ENCODE results near the gene CD44.

The CD44 gene

DNA sequence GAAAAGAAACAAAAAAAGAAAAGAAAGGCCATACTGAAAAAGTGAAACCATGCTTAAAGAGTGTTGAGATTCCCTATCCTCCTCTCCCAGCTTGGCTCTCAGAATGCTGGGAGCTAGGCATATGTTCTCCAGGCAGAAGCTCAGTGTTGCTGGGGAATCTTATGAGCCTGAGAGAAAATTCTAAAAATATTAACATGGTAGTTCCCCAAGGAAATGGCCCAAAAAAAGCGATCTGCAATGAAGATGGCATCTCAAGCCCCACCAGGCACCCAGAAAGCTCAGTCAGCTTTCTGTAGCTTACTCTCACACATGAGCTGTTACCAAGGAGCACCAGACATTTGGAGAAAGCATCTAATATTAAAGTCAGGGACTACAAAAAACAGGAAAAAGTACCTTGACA is 94.5 kb downstream of the CD44 start:
- Histone ChIP-seq H4K20me1 (ENCODE audit: insufficient read depth, low read length) (no peaks in the 10 kb centered on the region), H3K9me3 (ENCODE audit: insufficient read depth, low read length, severe bottlenecking) (no peaks in the 10 kb centered on the region), H3K27ac (ENCODE audit: low read length) (no peak overlapping the region), H3K4me1 (ENCODE audit: insufficient read depth, low read length) (peaks cover 30% of the 10 kb centered on the region), H3K4me3 (ENCODE audit: low read depth in 1 of 2, low read length in 2 of 2) (no peak overlapping the region), H3K79me2 (ENCODE audit: insufficient read depth, low read length) (no peaks in the 10 kb centered on the region), H3K36me3 (ENCODE audit: insufficient read depth, low read length) (peaks cover 26% of the 10 kb centered on the region), H3K9ac (ENCODE audit: low read depth, low read length) (no peak overlapping the region), H3K27me3 (ENCODE audit: insufficient read depth, low read length, poor library complexity) (no peaks in the 10 kb centered on the region), H2AFZ (ENCODE audit: low read depth, low read length) (no peak overlapping the region), H3K4me2 (ENCODE audit: insufficient read depth, low read length) (no peak overlapping the region)
- no peak for DNase-seq
- no peak for TF ChIP-seq EZH2 (IDR thresholded peaks at IDR 0.05; ENCODE audit: borderline replicate concordance, low read depth, low read length, severe bottlenecking)
- TF ChIP-seq, protein P1, sequence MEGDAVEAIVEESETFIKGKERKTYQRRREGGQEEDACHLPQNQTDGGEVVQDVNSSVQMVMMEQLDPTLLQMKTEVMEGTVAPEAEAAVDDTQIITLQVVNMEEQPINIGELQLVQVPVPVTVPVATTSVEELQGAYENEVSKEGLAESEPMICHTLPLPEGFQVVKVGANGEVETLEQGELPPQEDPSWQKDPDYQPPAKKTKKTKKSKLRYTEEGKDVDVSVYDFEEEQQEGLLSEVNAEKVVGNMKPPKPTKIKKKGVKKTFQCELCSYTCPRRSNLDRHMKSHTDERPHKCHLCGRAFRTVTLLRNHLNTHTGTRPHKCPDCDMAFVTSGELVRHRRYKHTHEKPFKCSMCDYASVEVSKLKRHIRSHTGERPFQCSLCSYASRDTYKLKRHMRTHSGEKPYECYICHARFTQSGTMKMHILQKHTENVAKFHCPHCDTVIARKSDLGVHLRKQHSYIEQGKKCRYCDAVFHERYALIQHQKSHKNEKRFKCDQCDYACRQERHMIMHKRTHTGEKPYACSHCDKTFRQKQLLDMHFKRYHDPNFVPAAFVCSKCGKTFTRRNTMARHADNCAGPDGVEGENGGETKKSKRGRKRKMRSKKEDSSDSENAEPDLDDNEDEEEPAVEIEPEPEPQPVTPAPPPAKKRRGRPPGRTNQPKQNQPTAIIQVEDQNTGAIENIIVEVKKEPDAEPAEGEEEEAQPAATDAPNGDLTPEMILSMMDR (IDR thresholded peaks at IDR 0.05; ENCODE audit: borderline replicate concordance, extremely low read depth, low read length, poor library complexity, severe bottlenecking) = no peak
- no peak for ATAC-seq (ENCODE audit: insufficient read depth, low read depth)

DNA sequence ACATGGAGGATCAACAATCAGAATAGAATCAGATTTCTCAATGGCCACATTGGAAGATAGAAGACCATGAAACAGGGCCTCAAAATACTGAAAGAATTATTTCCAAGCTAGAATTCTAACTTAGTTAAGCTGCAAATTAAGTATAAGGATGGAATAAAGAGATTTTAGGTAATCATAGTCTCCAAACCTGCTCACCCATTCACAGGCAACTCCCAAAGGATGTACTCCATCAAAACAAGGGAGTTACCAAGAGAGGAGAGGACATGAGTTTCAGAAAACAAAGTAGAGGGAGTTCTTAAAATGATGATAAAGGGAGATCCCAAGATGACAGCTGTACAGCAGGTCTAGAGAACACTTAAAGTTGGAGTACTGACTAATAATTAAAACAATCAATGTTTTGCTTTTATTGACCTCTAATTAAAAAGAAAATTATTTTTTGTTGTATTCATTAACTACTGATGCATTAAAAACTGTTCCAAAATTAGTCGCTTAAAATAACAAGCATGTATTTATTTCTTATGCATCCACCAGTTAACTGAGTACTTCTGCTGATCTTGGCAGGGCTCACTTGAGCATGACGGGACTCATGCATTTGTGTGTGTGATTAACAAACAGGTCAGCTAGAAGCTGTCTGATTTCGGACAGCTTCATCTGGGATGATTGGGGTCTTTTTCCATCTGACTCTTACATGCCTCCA is 95.6 kb downstream of the CD44 start:
- Histone ChIP-seq H3K4me2 (ENCODE audit: insufficient read depth, low read length) (no peak overlapping the region), H3K36me3 (ENCODE audit: insufficient read depth, low read length) (peaks cover 15% of the 10 kb centered on the region), H3K9me3 (ENCODE audit: insufficient read depth, low read length, severe bottlenecking) (no peaks in the 10 kb centered on the region), H3K27me3 (ENCODE audit: insufficient read depth, low read length, poor library complexity) (no peaks in the 10 kb centered on the region), H3K4me1 (ENCODE audit: insufficient read depth, low read length) (peaks cover 30% of the 10 kb centered on the region), H2AFZ (ENCODE audit: low read depth, low read length) (no peak overlapping the region), H3K79me2 (ENCODE audit: insufficient read depth, low read length) (no peaks in the 10 kb centered on the region), H4K20me1 (ENCODE audit: insufficient read depth, low read length) (no peaks in the 10 kb centered on the region), H3K27ac (ENCODE audit: low read length) (no peak overlapping the region), H3K9ac (ENCODE audit: low read depth, low read length) (no peak overlapping the region), H3K4me3 (ENCODE audit: low read depth in 1 of 2, low read length in 2 of 2) (no peak overlapping the region)
- ATAC-seq (ENCODE audit: insufficient read depth, low read depth) (no peak), DNase-seq (no peak)
- no peak for TF ChIP-seq EZH2 (IDR thresholded peaks at IDR 0.05; ENCODE audit: borderline replicate concordance, low read depth, low read length, severe bottlenecking)
- TF ChIP-seq, protein P1 (IDR thresholded peaks at IDR 0.05; ENCODE audit: borderline replicate concordance, extremely low read depth, low read length, poor library complexity, severe bottlenecking) = no peak

DNA sequence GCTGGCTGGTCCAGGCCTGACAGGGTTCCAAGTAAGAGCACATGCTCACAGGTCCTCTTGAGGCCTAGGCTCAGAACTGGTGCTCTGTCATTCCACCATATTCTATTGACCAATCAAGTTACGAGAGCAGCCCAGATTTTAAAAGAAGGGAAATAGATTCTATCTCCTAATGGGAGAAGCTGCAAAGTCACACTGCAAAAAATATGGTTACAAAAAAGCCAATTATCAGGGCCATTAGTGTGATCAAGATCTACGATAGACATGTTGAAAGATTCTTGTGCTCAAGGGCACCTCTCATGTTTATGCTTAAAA is 96.1 kb downstream of the CD44 start:
- Histone ChIP-seq H3K4me1 (ENCODE audit: insufficient read depth, low read length) (peaks cover 30% of the 10 kb centered on the region), H3K9me3 (ENCODE audit: insufficient read depth, low read length, severe bottlenecking) (no peaks in the 10 kb centered on the region), H3K79me2 (ENCODE audit: insufficient read depth, low read length) (no peaks in the 10 kb centered on the region), H4K20me1 (ENCODE audit: insufficient read depth, low read length) (no peaks in the 10 kb centered on the region), H3K9ac (ENCODE audit: low read depth, low read length) (no peak overlapping the region), H3K4me3 (ENCODE audit: low read depth in 1 of 2, low read length in 2 of 2) (no peak overlapping the region), H2AFZ (ENCODE audit: low read depth, low read length) (no peak overlapping the region), H3K4me2 (ENCODE audit: insufficient read depth, low read length) (no peak overlapping the region), H3K27ac (ENCODE audit: low read length) (no peak overlapping the region; the same call in 1 of the 2 replicates), H3K36me3 (ENCODE audit: insufficient read depth, low read length) (peaks cover 11% of the 10 kb centered on the region; the same call in 1 of the 2 replicates), H3K27me3 (ENCODE audit: insufficient read depth, low read length, poor library complexity) (no peaks in the 10 kb centered on the region)
- no peak for DNase-seq
- no peak for ATAC-seq (ENCODE audit: insufficient read depth, low read depth)
- no peak for TF ChIP-seq EZH2 (IDR thresholded peaks at IDR 0.05; ENCODE audit: borderline replicate concordance, low read depth, low read length, severe bottlenecking)
- TF ChIP-seq, protein P1 (IDR thresholded peaks at IDR 0.05; ENCODE audit: borderline replicate concordance, extremely low read depth, low read length, poor library complexity, severe bottlenecking) = peak; percentile 3

All from DND-41 (cell line).